Osteocyte (in vitro differentiated cells): ENCODE data around the gene CXCL14. TPM values are rescaled to one million over a fixed set of nuclear protein-coding genes. Genes with fewer than 3 reads are reported as not detected.

ENCODE experiments used
- DNase-seq: peaks from one replicate; pipeline ENCODE4 v3.0.0; 2021; ENCODE audit warnings: mixed read lengths; ENCODE audit not compliant: unreplicated experiment; ENCODE audit errors: extremely low spot score
- H3K27ac Mint-ChIP-seq: one replicate; pipeline ENCODE4 v1.8.0; 2021; ENCODE audit warnings: mild to moderate bottlenecking, mixed read lengths; ENCODE audit not compliant: unreplicated experiment
- H3K27me3 Mint-ChIP-seq: one replicate; pipeline ENCODE4 v1.8.0; 2021; ENCODE audit warnings: mixed read lengths; ENCODE audit not compliant: unreplicated experiment
- H3K36me3 Mint-ChIP-seq: one replicate; pipeline ENCODE4 v1.8.0; 2021; ENCODE audit warnings: mixed read lengths; ENCODE audit not compliant: unreplicated experiment
- H3K4me1 Mint-ChIP-seq: one replicate; pipeline ENCODE4 v1.8.0; 2021; ENCODE audit warnings: mixed read lengths; ENCODE audit not compliant: unreplicated experiment
- H3K4me3 Mint-ChIP-seq: one replicate; pipeline ENCODE4 v1.8.0; 2021; ENCODE audit warnings: mild to moderate bottlenecking, moderate library complexity, mixed read lengths; ENCODE audit not compliant: unreplicated experiment
- H3K9me3 Mint-ChIP-seq: one replicate; pipeline ENCODE4 v1.8.0; 2021; ENCODE audit warnings: mixed read lengths; ENCODE audit not compliant: unreplicated experiment
- CTCF ChIP-seq: fragments of 200-600 bp; sonication (generic); IDR thresholded peaks from 2 replicates; pipeline ENCODE4 v1.5.0; 2021; ENCODE audit warnings: antibody characterized with exemption, mild to moderate bottlenecking, moderate library complexity
- total RNA-seq: library from RNA; stranded (reverse); gene quantifications from 2 replicates; pipeline ENCODE4 v1.2.1, GENCODE V29; 2021

Gene CXCL14
- total RNA-seq, 1 donor from 2014 or later: 0.16 TPM

- Mint-ChIP-seq H3K27ac (no peak overlapping the region), H3K36me3 (no peaks in the 10 kb centered on the region), H3K27me3 (peaks cover 95% of the 10 kb centered on the region), H3K4me3 (no peak overlapping the region), H3K4me1 (peaks cover 20% of the 10 kb centered on the region), H3K9me3 (no peaks in the 10 kb centered on the region)
- TF ChIP-seq CTCF: no peak
- DNase-seq: no peak
Observed at GRCh38 chr5:135545099-135545498, 33.7 kb downstream of the CXCL14 start.

DNA sequence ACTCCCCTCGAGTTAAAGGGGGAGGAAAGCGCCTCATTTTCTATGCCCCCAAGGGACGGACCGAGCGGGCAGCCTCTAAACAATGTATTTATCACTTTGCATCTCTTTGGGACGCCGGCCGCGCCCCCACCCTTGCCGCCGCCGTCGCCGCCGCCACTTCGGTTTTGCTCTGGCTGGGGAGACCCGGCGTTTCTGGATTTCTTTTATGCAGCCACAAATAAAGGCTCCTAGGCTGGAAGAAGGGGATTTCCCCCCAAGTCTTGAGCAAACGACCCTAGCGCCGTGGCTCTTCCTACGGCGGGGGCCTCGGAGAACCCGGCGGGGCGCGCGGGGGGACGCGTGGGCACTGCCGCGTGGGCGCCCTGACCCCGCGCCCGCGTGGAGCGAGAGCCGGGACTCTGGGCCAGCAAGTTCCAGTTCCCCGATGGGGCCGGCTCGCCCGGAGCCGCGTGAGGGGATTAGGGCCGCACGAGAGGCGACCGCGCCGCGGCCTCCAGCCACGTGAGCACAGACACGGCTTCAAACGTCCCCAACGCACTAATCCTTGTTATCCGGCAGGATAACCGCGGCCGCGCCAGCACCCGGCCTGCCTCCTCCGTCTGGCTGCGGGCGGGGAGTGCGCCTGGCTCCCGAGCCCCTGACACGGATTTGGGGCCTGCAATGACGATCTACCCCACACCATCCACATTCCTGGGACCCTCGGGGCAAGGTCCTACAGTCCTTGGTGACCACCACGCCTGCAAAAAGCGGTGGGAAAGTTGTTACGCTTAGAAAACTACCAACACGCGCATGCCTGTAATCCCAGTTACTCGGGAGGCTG, 35.1 kb downstream of the CXCL14 start:
- no peak overlapping the region for H3K27ac Mint-ChIP-seq
- H3K9me3 Mint-ChIP-seq: no peaks in the 10 kb centered on the region
- TF ChIP-seq CTCF: no peak
- H3K36me3 Mint-ChIP-seq: no peaks in the 10 kb centered on the region
- H3K4me3 Mint-ChIP-seq: peak overlapping the region; percentile 68
- peaks cover 95% of the 10 kb centered on the region for H3K27me3 Mint-ChIP-seq
- peaks cover 20% of the 10 kb centered on the region for H3K4me1 Mint-ChIP-seq
- no peak for DNase-seq

GRCh38 chr5:135543001-135543484, 35.7 kb downstream of the CXCL14 start:
- H3K4me3 Mint-ChIP-seq: peak overlapping the region; percentile 52
- H3K4me1 Mint-ChIP-seq: peaks cover 20% of the 10 kb centered on the region
- no peak for DNase-seq
- peaks cover under 1% of the 10 kb centered on the region for H3K9me3 Mint-ChIP-seq
- no peaks in the 10 kb centered on the region for H3K36me3 Mint-ChIP-seq
- H3K27ac Mint-ChIP-seq: no peak overlapping the region
- H3K27me3 Mint-ChIP-seq: peaks cover 95% of the 10 kb centered on the region
- no peak for TF ChIP-seq CTCF

- peaks cover 95% of the 10 kb centered on the region for H3K27me3 Mint-ChIP-seq
- H3K4me3 Mint-ChIP-seq: no peak overlapping the region
- H3K36me3 Mint-ChIP-seq: no peaks in the 10 kb centered on the region
- peaks cover 20% of the 10 kb centered on the region for H3K4me1 Mint-ChIP-seq
- peaks cover 4% of the 10 kb centered on the region for H3K9me3 Mint-ChIP-seq
- no peak overlapping the region for H3K27ac Mint-ChIP-seq
- no peak for TF ChIP-seq CTCF
- DNase-seq: no peak
Observed at GRCh38 chr5:135541807-135542502, 36.8 kb downstream of the CXCL14 start.

DNA sequence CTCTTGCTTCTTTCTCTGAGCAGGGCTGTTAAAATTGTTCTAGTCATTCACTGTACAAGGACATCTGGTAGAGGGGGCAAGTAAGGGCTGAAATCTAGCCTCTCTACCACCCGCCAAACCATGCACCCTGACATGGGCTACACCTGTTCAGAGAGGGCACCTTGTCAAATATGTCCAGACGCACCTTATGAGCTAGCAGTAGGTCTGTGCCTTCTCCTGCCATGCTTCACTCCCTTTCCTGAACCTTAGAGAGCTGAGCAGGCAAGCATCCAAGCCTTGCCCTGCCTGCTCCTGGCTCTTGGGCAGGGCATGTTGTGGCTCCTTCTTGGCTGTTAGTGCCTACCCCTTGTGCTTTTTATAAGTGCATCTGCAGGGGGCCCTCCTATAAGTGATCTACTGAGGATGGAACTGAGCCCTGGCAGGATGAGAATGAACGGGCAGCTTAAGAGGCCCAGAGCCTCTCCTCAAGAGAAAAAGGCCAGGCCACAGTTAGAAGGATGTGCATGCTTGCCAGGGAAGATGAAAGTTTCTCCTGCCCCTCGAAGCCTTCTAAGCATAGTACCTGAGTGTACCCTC, 39.3 kb downstream of the CXCL14 start:
- TF ChIP-seq CTCF: no peak
- peak; percentile 53 for DNase-seq
- peaks cover 21% of the 10 kb centered on the region for H3K4me1 Mint-ChIP-seq
- peaks cover 90% of the 10 kb centered on the region for H3K27me3 Mint-ChIP-seq
- H3K4me3 Mint-ChIP-seq: no peak overlapping the region
- no peak overlapping the region for H3K27ac Mint-ChIP-seq
- H3K9me3 Mint-ChIP-seq: peaks cover 4% of the 10 kb centered on the region
- H3K36me3 Mint-ChIP-seq: no peaks in the 10 kb centered on the region
